GM19438 (cell line): ENCODE data around the gene IL4R.
"Not testable (repeated sequence)": the region's sequence is repeated elsewhere in the genome, so short reads cannot be mapped to it uniquely, and the experiment has no call there.

Experiments used
- ATAC-seq: cut with Tn5 transposase; IDR thresholded peaks from one replicate; pipeline ENCODE4 v1.9.1; 2021; ENCODE audit warnings: low read depth; ENCODE audit not compliant: unreplicated experiment

Gene IL4R

DNA sequence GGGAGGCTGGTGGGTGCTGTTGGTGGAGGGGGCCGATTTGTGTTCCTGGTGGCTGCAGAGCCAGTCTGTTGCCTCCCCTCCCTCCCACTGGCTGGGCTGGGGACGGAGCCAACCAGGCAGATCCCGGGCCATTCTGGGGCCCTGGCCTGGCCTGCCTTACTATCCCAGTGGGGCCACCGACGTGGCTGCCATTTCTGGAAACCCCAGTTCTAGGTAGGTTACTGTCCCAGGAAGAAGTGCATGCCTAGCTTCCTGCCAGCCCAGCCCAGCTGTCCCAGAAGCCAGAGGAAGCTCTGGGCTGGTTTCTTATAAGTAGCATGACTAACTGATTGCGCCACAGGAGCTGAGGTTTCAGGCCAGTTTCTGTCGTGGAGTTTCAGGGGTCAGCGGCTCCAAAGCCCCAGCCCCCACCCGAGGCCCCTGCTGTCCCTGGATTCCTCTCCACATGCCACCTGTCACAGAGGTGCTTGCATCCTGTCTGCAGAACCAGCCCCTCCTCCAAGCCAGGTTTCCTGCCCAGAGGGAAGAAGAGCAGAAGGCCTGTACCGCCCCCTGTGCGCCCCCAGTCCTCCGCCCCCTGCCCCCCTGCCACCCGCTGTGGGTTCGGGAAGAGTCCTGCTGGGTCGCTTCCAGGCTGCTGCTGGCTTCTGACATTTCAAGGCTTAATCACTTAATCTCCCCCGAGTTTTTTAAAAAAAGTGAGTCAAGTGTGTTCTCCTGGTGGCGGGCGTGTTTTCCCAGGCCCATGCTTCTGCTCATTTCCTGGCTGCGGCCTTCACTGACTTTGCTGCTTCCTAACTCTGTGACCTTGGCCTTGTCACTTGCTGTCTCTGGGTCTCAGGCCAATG is 13.2 kb downstream of the IL4R start:
- peak; percentile 64 for ATAC-seq

DNA sequence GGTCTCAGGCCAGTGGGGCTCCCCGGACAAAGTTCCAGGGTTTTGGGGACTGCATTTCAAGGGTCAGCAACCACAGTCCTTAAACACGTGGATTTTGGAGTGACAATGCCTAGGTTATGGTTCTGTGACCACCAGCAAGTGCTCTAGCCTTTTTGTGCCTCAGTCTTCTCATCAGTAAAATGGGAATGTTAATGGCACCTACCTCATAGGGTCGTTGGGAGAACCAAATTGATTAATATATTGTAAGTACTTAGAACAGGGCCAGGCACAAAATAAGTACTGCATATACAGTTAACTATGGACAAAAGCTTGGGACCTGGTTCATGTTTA is 13.8 kb downstream of the IL4R start:
- no peak for ATAC-seq

DNA sequence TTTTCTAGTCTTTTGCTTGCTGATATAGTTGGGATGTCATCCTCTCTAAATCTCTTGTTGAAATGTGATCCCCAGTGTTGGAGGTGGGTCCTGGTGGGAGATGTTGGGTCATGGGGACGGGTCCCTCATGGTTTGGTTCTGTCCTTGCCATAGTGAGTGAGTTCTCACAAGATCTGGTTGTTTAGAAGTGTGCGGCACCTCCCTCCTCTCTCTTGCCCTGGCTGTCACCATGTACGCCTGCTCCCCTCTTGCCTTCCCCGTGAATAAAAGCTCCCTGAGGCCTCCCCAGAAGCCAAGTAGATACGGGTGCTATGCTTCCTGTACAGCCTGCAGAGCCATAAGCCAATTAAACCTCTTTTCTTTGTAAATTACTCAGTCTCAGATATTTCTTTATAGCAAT is 15.2 kb downstream of the IL4R start:
- ATAC-seq = no peak

DNA sequence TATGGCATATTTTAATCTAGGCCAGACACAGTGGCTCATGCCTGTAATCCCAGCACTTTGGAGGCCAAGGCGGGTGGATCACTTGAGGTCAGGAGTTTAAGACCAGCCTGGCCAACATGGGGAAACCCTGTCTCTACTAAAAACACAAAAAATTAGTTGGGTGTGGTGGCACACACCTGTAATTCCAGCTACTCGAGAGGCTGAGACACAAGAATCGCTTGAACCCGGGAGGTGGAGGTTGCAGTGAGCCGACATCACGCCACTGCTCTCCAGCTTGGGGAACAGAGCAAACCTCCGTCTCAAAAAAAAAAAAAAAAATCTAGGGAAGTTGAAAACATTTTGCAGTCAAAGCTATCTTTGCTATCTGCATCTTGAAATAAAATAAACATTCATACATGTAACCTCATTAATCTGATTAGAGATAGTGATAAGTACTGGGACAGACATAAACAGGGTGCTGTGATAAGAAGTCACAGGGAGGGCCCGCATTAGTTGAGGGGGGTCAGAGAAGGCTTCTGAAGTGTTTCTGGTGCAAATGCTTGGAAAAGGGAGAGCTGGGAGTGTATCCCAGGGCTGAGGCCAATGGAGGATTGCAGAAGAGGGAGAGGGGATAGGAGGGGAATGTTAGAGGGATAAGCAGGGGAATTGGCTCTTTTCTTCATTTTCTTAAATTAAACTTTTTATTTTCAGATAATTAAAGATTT is 15.8 kb downstream of the IL4R start:
- ATAC-seq = not testable (repeated sequence)

DNA sequence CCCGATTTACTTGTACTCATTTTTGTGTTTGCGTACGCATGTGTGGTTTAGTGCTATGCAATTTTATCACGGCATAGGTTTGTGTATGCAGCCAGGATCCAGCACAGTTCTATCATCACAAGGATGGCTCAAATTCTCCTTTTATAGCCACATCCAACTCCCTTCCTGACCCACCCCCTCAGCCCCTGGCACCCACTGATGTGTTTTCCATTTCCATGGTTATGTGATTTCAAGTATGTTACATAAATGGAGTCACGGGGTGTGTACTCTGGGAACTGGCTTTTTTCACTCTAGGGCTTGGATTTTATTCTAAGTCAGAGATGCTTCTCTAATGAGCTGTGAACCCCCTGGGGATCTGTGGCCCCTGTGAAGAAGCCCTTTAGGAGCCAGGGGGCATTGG is 16.8 kb downstream of the IL4R start:
- ATAC-seq = no peak

DNA sequence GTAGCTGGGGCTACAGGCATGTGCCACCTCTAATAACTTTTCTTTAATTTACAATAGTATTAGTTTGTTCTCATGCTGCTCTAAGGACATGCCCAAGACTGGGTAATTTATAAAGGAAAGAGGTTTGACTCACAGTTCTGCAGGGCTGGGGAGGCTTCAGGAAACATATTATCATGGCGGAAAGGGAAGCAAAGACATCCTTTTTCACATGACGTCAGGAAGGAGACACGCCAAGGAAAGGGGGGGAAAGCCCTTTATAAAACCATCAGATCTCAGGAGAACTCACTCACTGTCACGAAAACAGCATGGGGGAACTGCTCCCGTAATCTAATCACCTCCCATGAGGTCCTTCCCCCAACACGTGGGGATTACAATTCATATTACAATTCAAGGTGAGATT is 18.3 kb downstream of the IL4R start:
- no peak for ATAC-seq

DNA sequence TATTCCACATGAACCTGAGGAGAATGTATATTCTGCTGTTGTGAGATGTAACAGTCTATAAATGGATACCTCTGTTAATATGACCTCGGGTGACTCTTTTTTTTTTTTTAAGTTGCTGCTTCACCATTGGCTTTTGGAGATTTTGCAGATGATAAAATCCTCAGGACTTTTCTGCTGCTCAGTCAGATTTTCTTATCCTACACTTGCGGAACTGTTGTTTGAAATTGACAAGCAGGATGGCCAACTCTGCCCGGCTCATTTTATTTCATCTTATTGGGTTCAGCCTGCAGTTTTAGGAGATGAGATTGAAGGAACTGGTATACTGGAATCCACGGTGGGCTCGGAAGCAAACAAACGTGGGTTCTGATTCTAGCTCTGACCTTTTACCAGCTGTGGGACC is 19.3 kb downstream of the IL4R start:
- no peak for ATAC-seq

DNA sequence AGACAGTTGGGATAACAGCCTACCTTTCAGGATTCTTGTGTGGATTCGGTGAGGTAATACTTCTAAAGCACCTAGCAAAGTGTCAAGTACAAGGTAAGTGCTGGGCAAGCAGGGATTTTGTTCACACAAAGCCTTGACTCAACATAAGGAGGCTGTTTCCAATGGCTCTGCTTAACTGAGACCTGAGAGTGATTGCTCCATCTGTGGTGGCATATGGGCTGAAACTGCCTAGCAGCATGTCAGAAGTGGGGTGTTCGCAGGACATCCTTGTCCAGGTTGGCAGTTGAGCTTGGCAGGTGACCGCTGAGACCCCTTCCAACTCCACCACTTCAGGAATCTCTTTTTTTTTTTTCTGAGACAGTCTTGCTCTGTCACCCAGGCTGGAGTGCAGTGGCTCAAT is 19.8 kb downstream of the IL4R start:
- ATAC-seq = no peak

DNA sequence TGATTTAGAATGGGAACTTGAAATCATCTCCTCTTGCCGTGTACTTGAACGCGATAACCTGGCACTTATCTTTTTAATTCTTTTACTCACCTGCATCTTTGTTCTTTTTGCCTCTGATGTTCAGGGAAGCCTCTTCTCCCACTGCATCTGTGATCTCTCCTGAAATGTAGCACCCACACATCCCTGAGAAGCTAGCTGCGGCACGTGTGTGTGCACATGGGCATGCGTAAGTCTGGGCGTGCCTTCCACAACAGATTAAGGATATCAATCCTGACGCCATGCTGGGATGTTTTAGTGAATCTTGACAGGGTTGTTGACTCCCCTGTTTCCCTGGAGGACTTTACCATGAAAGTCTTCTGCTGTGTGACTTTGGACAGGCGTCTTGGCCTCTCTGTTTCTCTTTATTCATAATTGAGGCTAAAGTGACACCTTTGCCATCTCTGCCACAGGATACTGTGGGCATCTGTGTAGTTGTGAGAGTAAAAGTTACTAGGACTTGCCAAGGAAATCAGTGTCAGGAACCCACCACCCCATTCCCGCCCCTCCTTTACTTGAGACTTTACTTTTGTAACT is 20.5 kb downstream of the IL4R start:
- no peak for ATAC-seq

DNA sequence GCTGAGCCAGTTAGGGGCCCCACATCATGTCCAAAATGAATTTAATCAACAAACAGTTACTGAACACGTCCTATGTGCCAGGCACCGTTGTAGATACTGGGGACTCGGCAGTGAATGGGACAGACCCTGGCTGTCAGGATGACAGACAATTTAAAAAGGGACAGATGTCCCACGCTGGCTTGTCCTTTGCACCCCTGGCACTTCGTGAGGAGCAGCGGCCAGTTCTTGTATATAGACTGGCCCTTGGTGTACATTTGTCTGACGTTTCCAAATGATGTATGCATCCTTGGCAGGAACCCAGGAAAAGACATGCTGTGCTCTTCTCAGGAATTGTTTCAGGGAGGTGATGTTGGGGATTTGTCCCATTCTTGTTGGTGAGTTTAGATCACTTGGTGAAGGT is 21.1 kb downstream of the IL4R start:
- ATAC-seq = no peak

DNA sequence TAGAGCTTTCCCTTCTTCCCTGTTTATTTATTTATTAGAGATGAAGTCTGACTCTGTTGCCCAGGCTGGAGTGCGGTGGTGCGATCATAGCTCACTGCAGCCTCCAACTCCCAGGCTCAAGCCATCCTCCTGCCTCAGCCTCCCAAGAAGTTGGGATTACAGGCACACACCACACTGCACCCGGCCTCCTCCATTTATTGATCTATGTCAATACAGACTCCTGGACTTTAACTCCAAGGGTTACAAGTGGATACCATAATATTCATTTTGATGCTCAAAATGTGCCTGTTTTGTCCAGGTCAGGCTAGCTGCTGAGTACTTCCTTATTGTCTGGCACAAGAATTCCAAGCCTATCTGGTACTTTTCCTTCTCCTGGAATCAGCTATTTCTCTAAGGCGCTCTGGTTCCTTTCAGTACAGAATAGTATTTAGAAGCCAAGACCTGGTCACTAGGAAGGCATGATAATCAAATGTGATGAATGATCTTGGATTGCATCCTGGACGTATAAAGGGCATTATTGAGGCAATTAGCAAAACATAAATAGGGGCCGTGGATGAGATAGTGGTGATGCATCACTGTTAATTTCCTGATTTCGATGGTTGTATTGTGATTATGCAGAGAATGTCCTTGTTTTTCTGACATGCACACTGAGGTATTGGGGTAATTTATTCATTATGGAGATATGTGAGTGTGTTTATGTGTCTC is 21.7 kb downstream of the IL4R start:
- ATAC-seq = no peak

DNA sequence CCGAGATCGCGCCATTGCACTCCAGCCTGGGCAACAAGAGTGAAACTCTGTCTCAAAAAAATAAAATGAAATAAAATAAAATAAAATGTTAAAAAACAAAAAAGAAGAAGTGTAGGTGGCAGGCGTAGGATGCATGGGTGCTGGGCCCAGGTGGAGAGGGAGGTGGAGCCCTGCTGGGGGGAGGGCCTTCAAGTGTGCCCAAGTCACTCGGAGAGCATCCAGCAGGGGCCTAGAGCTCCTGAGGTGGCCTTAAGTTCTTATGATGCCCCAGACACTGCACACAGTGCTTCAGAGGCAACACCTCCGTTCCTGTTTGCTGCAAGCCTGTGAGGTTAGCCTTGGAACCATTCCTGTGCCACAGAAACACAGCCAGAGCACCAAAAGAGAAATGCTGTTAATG is 23.2 kb downstream of the IL4R start:
- ATAC-seq = no peak

DNA sequence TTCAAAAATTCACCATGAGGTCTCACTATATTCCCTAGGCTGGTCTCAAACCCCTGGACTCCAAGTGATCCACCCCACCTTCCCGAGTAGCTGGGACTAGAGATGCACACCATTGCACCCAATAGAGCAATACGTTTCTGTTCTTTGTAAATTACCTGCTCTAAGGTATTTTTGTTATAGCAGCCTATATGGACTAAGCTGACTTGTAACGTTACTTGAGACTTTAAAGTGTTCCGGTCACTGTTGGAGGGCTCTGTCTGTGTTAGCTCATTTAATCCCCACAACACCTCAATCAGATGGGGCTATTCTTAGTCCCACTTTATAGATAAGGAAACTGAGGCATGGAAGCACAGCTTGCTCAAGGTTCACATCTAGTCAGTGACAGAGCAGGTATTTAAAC is 25.4 kb downstream of the IL4R start:
- no peak for ATAC-seq

DNA sequence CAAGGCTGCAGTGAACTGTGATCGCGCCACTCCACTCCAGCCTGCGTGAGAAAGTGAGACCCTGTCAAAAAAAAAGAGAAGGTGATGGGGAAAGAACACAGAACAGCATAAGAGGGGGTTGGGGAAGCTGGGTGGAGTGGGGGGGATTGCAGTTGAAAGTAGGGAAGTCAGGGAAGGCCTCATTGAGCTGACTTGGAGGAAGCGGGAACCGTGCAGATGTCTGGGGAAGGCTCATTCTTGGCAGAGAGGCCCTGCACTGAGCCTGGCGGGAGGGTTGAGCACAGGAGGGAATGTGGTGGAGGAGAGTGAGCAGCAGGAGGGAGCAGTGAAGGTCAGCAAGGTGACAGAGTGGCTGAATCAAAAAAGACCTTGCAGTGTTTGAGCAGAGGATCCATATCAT is 26.9 kb downstream of the IL4R start:
- no peak for ATAC-seq

DNA sequence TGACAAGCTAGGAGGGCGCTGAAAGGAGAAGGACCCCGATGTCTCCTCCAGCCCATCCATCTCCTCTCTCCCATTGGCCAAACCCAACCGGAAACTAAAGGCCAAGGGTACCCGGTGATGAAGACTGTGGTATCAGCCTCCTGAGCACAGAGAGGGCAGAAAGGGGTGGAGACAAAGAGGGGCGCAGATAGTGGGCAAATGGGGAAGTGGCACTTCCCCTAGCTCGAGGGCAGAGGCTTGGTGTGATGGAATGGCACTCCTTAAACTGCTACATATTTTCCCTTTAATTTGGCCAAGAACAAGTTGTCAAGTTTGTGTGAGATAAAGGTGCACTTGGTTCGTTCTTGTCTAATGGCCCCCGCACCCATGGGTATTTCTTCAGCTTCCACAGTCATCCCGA is 27.8 kb downstream of the IL4R start:
- ATAC-seq = no peak

DNA sequence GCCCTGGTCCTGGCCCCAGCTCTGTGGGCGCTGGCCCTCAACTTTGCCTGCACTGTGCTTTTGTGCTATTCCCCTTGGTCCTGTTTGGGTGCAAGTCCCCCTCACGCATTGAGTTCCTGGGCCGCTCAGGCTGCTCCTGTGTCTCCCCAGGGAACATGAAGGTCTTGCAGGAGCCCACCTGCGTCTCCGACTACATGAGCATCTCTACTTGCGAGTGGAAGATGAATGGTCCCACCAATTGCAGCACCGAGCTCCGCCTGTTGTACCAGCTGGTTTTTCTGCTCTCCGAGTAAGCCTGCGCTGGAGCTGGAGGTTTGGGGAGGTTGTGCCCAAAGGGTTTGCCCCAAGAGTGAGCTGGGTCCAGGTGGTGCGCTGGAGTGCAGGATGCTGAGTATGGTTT is 28.2 kb downstream of the IL4R start:
- ATAC-seq = no peak

DNA sequence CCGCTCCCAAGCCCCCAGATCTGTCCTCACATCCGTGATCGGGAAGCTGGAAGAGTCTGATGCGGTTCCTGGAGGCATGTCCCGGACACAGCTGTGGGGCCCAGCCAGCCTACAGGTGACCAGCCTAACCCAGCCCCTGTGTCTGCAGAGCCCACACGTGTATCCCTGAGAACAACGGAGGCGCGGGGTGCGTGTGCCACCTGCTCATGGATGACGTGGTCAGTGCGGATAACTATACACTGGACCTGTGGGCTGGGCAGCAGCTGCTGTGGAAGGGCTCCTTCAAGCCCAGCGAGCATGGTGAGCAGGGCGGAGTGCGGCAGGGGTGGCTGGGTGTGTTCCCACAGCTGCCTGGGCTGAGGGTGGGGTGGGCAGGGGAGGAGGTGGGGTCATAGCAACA is 30.9 kb downstream of the IL4R start:
- ATAC-seq = no peak

DNA sequence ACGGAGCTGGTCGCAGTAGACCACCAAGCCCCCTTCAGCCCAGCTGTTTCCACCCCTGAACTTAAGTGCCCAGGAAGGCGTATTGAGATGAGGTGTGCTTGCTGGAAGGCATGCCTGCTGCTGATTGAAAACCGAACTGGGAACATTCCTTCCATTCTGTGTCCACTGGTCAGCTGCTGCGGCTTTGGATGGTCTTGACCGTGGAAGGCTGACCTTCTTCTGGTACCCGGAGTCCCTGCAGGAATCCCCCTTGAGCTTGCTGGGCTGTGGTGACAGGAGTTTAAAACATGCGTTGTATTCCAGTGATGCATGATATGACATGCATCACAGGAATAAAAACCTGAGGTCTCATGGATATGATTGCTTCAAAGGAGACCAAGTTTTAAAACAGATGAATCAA is 31.4 kb downstream of the IL4R start:
- no peak for ATAC-seq

DNA sequence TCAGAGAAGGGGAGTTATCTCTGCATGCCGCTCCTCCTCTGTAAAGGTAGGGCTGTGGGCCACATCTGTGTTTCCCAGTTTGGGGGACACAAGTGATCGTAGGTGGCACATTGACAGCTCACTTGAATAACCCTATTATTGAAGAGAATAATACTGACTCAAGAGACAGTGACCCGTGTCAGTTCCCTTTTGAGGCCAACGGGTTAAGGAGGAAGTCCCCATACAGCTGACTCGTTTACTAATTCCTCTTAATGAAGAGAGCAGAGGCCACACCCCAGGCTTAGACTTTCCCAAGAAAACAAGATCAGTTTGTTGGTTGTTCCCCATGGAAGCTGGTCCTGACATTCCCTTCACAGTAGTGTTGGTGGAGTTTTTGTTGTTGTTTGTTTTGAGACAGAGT is 33.0 kb downstream of the IL4R start:
- ATAC-seq = no peak

DNA sequence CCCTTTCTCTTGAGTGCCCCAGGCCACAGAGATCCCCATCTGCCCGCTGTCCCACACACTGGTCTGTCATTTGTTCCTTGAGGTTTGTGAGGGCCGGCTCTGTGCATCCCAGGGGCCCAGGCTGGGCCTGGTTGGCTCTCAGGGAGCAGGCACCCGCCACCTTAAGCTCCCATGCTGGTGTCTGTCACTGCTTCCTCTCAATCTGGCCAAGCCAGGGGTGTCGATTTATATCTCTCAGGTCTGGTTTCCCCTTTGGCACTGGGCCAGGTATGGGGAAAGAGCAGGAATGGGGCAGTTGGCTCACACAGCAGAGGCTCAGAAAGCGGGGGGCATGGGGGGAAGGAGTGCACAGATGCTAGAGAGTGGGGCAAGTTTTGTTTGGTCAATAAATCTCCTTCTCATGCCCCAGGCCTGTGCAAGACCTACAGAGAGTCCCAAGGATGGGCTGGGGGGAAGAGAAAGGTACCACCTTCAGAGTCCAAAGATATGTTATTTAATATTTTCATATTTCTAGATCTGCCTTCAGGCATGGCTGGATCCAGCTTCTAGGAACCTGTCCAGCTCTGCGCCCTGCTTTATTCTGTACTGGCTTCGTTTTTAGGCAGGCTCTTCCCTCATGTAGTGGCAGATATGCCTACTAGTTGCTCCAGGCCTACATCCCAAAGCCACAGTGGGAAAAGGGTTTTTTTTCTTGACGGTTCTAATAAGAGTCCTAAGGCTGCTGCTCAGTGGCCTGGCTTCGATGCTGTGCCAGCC is 34.3 kb downstream of the IL4R start:
- no peak for ATAC-seq

DNA sequence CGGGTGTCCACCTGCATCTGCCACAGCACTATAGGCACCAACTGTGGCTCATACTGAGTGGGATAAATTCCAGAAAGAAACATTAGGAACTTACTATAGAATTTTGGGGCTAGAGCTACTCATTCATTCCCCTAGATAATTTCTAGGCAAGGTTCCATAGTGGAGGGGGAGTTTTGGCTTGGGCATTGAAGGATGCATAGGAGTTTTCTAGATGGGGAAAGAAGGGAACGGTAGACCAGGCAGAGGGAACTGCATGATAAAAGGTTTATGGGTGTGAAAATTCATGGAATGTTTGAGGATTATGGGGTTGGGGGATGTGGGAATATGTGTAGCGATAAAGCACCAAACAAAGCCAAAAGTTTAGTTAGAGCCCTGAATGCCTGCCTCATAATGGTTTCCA is 35.5 kb downstream of the IL4R start:
- ATAC-seq = no peak
